KMS-11 (cell line): ENCODE results near the gene AFAP1L2.

Experiments used
- H2AFZ ChIP-seq: fragments of 200-600 bp; sonication (generic); 2 replicates; pipeline ENCODE4 v1.6.1; 2016; ENCODE audit warnings: antibody characterized with exemption, mixed run types, low read depth
- H3K27ac ChIP-seq: fragments of 200-600 bp; sonication (generic); 2 replicates; pipeline ENCODE4 v1.6.1; 2016; ENCODE audit warnings: mild to moderate bottlenecking, mixed run types
- H3K27me3 ChIP-seq: fragments of 200-600 bp; sonication (generic); 2 replicates; pipeline ENCODE4 v1.6.1; 2017; ENCODE audit warnings: mild to moderate bottlenecking, low read depth, mixed run types, moderate library complexity; ENCODE audit not compliant: insufficient read depth
- H3K36me3 ChIP-seq: fragments of 200-600 bp; sonication (generic); 2 replicates; pipeline ENCODE4 v1.6.1; 2017; ENCODE audit warnings: mild to moderate bottlenecking, mixed run types; ENCODE audit not compliant: insufficient read depth
- H3K4me1 ChIP-seq: fragments of 200-600 bp; sonication (generic); 2 replicates; pipeline ENCODE4 v1.6.1; 2016; ENCODE audit warnings: mild to moderate bottlenecking, low read depth, mixed run types; ENCODE audit not compliant: poor library complexity, severe bottlenecking
- H3K4me2 ChIP-seq: fragments of 200-600 bp; sonication (generic); 2 replicates; pipeline ENCODE4 v1.7.0; 2016; ENCODE audit warnings: mild to moderate bottlenecking, mixed run types
- H3K4me3 ChIP-seq: fragments of 200-600 bp; sonication (generic); IDR thresholded peaks from 2 replicates; pipeline ENCODE4 v1.6.1; 2017; ENCODE audit warnings: low read depth, low read length, mixed read lengths; ENCODE audit not compliant: insufficient read depth
- H3K79me2 ChIP-seq: fragments of 200-600 bp; sonication (generic); 2 replicates; pipeline ENCODE4 v1.6.1; 2016; ENCODE audit warnings: low read depth, mixed run types; ENCODE audit not compliant: insufficient read depth
- H3K9ac ChIP-seq: fragments of 200-600 bp; sonication (generic); 2 replicates; pipeline ENCODE4 v1.6.1; 2016; ENCODE audit warnings: mild to moderate bottlenecking, mixed run types
- H4K20me1 ChIP-seq: fragments of 200-600 bp; sonication (generic); 2 replicates; pipeline ENCODE4 v1.6.1; 2016; ENCODE audit warnings: mild to moderate bottlenecking, mixed run types; ENCODE audit not compliant: insufficient read depth
- TF ChIP-seq, protein P1 (sequence below): fragments of 200-600 bp; sonication (generic); conservative IDR thresholded peaks from 2 replicates; pipeline ENCODE4 v1.6.1; 2017; ENCODE audit warnings: low read depth, mild to moderate bottlenecking, antibody characterized with exemption, low read length, moderate library complexity, mixed read lengths

Gene AFAP1L2

DNA sequence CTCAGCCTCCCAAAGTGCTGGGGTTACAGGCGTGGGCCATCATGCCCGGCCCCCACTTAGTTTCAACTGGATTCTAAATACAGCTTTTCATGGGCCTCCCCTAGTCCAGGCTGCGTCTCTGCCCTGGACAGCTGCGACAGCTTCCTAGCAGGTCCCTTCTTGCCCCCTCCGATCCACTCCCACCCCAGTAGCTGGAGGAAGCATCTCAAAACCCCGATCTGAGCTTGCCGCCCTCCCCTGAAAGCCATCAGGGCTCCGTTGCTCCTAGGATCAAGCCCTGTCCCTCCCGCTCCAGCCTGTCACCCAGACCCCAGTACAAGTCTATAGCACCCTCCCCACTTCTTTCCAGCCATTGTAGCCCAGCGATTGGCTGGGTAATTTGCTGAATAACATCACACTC is 100.7 kb downstream of the AFAP1L2 start:
- Histone ChIP-seq H3K27ac (no peak overlapping the region), H3K36me3 (no peaks in the 10 kb centered on the region), H4K20me1 (no peaks in the 10 kb centered on the region), H3K27me3 (no peaks in the 10 kb centered on the region), H2AFZ (peak overlapping the region; percentile 96; the same call in 1 of the 2 replicates), H3K4me1 (no peaks in the 10 kb centered on the region), H3K9ac (no peak overlapping the region), H3K4me3 (no peak overlapping the region), H3K79me2 (no peaks in the 10 kb centered on the region), H3K4me2 (peak overlapping the region; percentile 67)
- TF ChIP-seq, protein P1, sequence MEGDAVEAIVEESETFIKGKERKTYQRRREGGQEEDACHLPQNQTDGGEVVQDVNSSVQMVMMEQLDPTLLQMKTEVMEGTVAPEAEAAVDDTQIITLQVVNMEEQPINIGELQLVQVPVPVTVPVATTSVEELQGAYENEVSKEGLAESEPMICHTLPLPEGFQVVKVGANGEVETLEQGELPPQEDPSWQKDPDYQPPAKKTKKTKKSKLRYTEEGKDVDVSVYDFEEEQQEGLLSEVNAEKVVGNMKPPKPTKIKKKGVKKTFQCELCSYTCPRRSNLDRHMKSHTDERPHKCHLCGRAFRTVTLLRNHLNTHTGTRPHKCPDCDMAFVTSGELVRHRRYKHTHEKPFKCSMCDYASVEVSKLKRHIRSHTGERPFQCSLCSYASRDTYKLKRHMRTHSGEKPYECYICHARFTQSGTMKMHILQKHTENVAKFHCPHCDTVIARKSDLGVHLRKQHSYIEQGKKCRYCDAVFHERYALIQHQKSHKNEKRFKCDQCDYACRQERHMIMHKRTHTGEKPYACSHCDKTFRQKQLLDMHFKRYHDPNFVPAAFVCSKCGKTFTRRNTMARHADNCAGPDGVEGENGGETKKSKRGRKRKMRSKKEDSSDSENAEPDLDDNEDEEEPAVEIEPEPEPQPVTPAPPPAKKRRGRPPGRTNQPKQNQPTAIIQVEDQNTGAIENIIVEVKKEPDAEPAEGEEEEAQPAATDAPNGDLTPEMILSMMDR: no peak

DNA sequence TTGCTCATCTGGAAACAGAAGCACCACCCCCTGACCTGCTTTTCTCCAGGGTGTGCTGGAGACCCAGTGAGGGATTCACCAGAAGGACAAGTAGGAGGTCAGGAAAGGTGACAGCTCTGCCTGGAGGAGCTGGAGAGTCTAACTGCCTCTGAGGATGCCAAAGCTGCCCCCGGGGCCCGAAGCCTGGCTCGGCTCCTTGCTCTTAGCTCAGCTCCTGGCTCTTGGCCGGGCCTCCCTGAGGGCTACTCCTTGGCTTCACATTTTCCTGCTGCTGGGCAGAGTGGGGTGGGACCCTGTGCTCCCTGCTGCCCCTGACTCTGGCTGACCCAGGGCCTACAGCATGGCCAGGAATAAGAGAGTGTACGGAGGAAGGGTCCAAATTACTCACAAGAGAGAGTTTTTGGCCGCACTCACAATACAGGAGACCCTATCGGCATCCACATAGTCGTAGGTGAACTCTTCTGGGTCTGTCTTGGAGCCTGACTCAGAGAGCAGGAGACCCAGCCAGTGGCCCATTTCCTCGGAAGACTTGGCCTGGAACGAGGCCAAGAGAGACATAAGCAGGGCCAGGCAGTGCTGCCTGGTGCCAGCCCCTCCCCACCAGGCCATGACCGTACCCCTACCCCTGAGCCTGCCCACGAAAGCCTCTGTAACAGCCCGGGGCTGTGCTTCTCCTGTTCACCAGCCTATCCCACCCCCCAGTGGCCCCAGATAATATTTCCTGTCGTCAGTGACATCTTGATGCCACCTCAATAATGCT is 102.2 kb downstream of the AFAP1L2 start:
- Histone ChIP-seq H3K36me3 (no peaks in the 10 kb centered on the region), H4K20me1 (no peaks in the 10 kb centered on the region), H3K27ac (no peak overlapping the region), H2AFZ (no peak overlapping the region), H3K4me1 (no peaks in the 10 kb centered on the region), H3K9ac (no peak overlapping the region), H3K79me2 (no peaks in the 10 kb centered on the region), H3K27me3 (no peaks in the 10 kb centered on the region), H3K4me3 (no peak overlapping the region), H3K4me2 (no peak overlapping the region)
- TF ChIP-seq, protein P1: no peak

- H2AFZ ChIP-seq: no peak overlapping the region
- H3K79me2 ChIP-seq: no peaks in the 10 kb centered on the region
- TF ChIP-seq, protein P1: no peak
Measured at GRCh38 chr10:114301177-114301576, 103.1 kb downstream of the AFAP1L2 start.

GRCh38 chr10:114300036-114300645 is 104.2 kb downstream of the AFAP1L2 start:
- Histone ChIP-seq H3K4me2 (no peak overlapping the region), H3K9ac (no peak overlapping the region), H3K4me1 (no peaks in the 10 kb centered on the region), H3K4me3 (no peak overlapping the region), H3K27ac (no peak overlapping the region), H3K79me2 (no peaks in the 10 kb centered on the region), H2AFZ (no peak overlapping the region), H3K27me3 (no peaks in the 10 kb centered on the region), H3K36me3 (no peaks in the 10 kb centered on the region), H4K20me1 (no peaks in the 10 kb centered on the region)
- TF ChIP-seq, protein P1: no peak

More at GRCh38 chr10:114301177-114301576, 103.1 kb downstream of the AFAP1L2 start:
- no peak overlapping the region for H3K27ac ChIP-seq
- H3K27me3 ChIP-seq: no peaks in the 10 kb centered on the region
- H3K36me3 ChIP-seq: no peaks in the 10 kb centered on the region
- no peak overlapping the region for H3K4me3 ChIP-seq
- H4K20me1 ChIP-seq: no peaks in the 10 kb centered on the region
- H3K4me2 ChIP-seq: no peak overlapping the region
- no peak overlapping the region for H3K9ac ChIP-seq
- H3K4me1 ChIP-seq: no peaks in the 10 kb centered on the region
